Measurements from ENCODE around the gene IPPK.

IPPK gene

GRCh38 chr9:92644278-92644677 lies 25.7 kb downstream of the IPPK start:
- no peaks in the 10 kb centered on the region for H3K4me1 ChIP-seq (ENCODE audit: low read length)
- no peak overlapping the region for H3K4me3 ChIP-seq (ENCODE audit: low read length)
- no peak overlapping the region for H3K9ac ChIP-seq (ENCODE audit: low read length)
- no peak overlapping the region for H2AFZ ChIP-seq (ENCODE audit: low read length)
- no peaks in the 10 kb centered on the region for H3K9me2 ChIP-seq (replicated peaks; ENCODE audit: insufficient read depth, low read length)
- H3K4me2 ChIP-seq (ENCODE audit: low read depth, low read length): no peak overlapping the region
- no peaks in the 10 kb centered on the region for H3K9me3 ChIP-seq (replicated peaks; ENCODE audit: insufficient read depth, low read length)
- no peaks in the 10 kb centered on the region for H3K27me3 ChIP-seq (replicated peaks; ENCODE audit: insufficient read depth, low read length)
- H3K27ac ChIP-seq (ENCODE audit: low read length): no peak overlapping the region
- no peaks in the 10 kb centered on the region for H3F3A ChIP-seq (ENCODE audit: insufficient read depth, low read length)
- H4K20me1 ChIP-seq (ENCODE audit: insufficient read depth, low read length): no peaks in the 10 kb centered on the region
- DNase-seq: no peak
- peaks cover 5% of the 10 kb centered on the region; the same call in 1 of the 2 replicates for H3K36me3 ChIP-seq (replicated peaks; ENCODE audit: insufficient read depth, low read length)
- TF ChIP-seq CTCF (IDR thresholded peaks at IDR 0.05; ENCODE audit: low read length) (no peak), EZH2phosphoT487 (IDR thresholded peaks at IDR 0.05; ENCODE audit: low read length) (no peak), EZH2 (optimal IDR thresholded peaks at IDR 0.05; ENCODE audit: low read depth, low read length) (no peak)
- H3K79me2 ChIP-seq (ENCODE audit: low read length): peaks cover 11% of the 10 kb centered on the region; the same call in 1 of the 2 replicates

- H3K9ac ChIP-seq (ENCODE audit: low read length): no peak overlapping the region
- H3K9me2 ChIP-seq (replicated peaks; ENCODE audit: insufficient read depth, low read length): no peaks in the 10 kb centered on the region
- no peaks in the 10 kb centered on the region for H3K27me3 ChIP-seq (replicated peaks; ENCODE audit: insufficient read depth, low read length)
- no peak overlapping the region for H2AFZ ChIP-seq (ENCODE audit: low read length)
- H3K9me3 ChIP-seq (replicated peaks; ENCODE audit: insufficient read depth, low read length): no peaks in the 10 kb centered on the region
- no peak overlapping the region for H3K4me3 ChIP-seq (ENCODE audit: low read length)
- no peak overlapping the region for H3K4me2 ChIP-seq (ENCODE audit: low read depth, low read length)
- no peaks in the 10 kb centered on the region for H4K20me1 ChIP-seq (ENCODE audit: insufficient read depth, low read length)
- H3K27ac ChIP-seq (ENCODE audit: low read length): no peak overlapping the region
- no peaks in the 10 kb centered on the region for H3F3A ChIP-seq (ENCODE audit: insufficient read depth, low read length)
- no peaks in the 10 kb centered on the region for H3K4me1 ChIP-seq (ENCODE audit: low read length)
- no peak for TF ChIP-seq EZH2 (optimal IDR thresholded peaks at IDR 0.05; ENCODE audit: low read depth, low read length)
- TF ChIP-seq CTCF (IDR thresholded peaks at IDR 0.05; ENCODE audit: low read length): no peak
- H3K36me3 ChIP-seq (replicated peaks; ENCODE audit: insufficient read depth, low read length): peaks cover 5% of the 10 kb centered on the region; the same call in 1 of the 2 replicates
- H3K79me2 ChIP-seq (ENCODE audit: low read length): peaks cover 11% of the 10 kb centered on the region; the same call in 1 of the 2 replicates
- DNase-seq: no peak
These were observed 27.4 kb downstream of the IPPK start for GRCh38 chr9:92642564-92642963.

GRCh38 chr9:92642041-92642451 lies 27.9 kb downstream of the IPPK start:
- no peaks in the 10 kb centered on the region for H3F3A ChIP-seq (ENCODE audit: insufficient read depth, low read length)
- H3K9me2 ChIP-seq (replicated peaks; ENCODE audit: insufficient read depth, low read length): no peaks in the 10 kb centered on the region
- H3K27ac ChIP-seq (ENCODE audit: low read length): no peak overlapping the region
- H3K79me2 ChIP-seq (ENCODE audit: low read length): peaks cover 11% of the 10 kb centered on the region; the same call in 1 of the 2 replicates
- no peak overlapping the region for H3K9ac ChIP-seq (ENCODE audit: low read length)
- H3K27me3 ChIP-seq (replicated peaks; ENCODE audit: insufficient read depth, low read length): no peaks in the 10 kb centered on the region
- TF ChIP-seq EZH2 (optimal IDR thresholded peaks at IDR 0.05; ENCODE audit: low read depth, low read length) (no peak), CTCF (IDR thresholded peaks at IDR 0.05; ENCODE audit: low read length) (no peak), EZH2phosphoT487 (IDR thresholded peaks at IDR 0.05; ENCODE audit: low read length) (no peak)
- no peaks in the 10 kb centered on the region for H4K20me1 ChIP-seq (ENCODE audit: insufficient read depth, low read length)
- H2AFZ ChIP-seq (ENCODE audit: low read length): no peak overlapping the region
- peaks cover 5% of the 10 kb centered on the region; the same call in 1 of the 2 replicates for H3K36me3 ChIP-seq (replicated peaks; ENCODE audit: insufficient read depth, low read length)
- H3K4me3 ChIP-seq (ENCODE audit: low read length): no peak overlapping the region
- no peaks in the 10 kb centered on the region for H3K9me3 ChIP-seq (replicated peaks; ENCODE audit: insufficient read depth, low read length)
- DNase-seq: no peak
- H3K4me1 ChIP-seq (ENCODE audit: low read length): no peaks in the 10 kb centered on the region
- H3K4me2 ChIP-seq (ENCODE audit: low read depth, low read length): no peak overlapping the region
